NCI-H1105 treated with DMSO at 0.1 percent for 48 hours (cell line): ENCODE data around the gene EPHB3.

ENCODE experiments used
- DNase-seq: peaks from one replicate; lab custom pipeline; 2025; lab: John Stamatoyannopoulos, UW

EPHB3 gene

DNA sequence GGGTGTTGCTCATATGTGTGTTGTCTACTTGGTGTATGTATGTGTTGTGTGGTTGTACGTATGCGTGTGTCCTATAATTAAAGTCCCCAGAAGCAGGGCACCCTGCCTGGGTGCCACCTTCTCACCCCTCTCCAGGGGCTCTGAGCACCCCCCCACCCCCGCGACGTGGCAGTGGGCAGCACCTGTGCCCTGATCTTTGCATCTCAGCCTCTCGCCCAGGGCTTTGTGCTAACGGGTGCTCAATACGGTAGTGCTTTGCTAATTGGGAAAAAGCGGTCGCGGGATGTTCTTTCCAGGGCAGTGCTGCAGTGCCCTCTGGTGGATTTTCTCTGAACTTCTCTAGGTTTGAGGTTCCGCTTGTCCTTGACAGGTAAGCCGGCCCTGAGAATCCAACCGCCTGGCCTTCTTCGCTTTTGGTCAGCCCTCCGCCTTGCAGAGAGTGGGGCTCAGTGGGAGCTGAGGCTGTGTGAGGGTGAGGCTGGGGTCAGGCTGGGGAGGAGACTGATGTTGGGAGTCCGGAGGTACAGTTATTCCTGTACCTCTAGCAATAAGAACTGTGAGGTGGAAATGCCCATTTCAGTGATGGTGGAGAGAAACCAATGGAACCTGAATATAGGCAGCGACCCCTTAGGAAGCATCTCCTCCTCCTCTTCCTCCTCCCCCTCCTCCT lies 17.6 kb upstream of the EPHB3 start:
- peak; percentile 93 for DNase-seq

DNA sequence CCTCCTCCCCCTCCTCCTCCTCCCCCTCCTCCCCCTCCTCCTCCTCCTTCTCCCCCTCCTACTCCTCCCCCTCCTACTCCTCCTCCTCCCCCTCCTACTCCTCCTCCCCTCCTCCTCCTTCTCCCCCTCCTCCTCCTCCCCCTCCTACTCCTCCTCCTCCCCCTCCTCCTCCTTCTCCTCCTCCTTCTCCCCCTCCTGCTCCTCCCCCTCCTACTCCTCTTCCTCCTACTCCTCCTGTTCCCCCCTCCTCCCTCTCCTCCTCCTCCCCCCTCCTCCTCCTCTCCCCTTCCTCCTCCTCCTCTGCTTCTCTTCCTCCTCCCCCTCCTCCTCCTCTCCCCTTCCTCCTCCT lies 17.1 kb upstream of the EPHB3 start:
- no peak for DNase-seq

DNA sequence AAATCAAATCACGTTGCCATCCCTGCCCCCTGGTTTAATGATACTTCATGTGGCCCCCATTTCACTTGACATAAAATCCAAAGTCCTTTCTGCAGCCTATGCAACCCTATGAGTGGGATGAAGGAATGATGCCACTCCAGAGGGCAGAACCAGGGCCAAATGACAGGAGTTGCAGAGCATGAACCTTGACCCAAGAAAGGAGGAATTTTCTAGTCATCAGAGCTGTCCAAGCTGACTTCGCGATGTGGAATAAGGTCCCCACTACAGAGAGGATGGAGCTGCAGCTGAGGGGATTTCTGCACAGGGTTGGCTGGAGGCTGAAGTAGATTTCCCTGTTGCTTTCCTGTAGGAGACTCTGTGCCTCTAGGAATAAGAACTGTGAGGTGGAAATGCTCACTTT lies 15.8 kb upstream of the EPHB3 start:
- DNase-seq, result no peak

DNA sequence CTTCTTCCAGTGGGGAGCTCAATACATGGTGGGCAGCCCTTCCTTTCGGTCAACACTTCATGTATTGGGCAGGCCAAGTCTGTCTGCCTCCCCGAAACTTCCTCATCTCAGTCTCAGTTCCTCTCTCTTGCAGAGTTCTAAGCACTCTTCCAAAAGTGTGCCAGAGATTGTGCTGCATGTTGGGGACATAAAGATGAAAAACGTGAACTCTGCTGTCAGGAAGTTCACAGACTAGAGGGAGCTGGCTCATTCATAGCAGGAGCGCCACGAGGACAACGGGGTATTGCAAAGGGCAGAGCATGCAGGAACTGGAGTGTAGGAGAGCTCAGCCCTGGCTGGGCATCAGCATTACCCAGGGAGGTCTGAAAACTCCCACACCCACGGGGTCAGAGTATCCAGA lies 15.3 kb upstream of the EPHB3 start:
- DNase-seq, result no peak

DNA sequence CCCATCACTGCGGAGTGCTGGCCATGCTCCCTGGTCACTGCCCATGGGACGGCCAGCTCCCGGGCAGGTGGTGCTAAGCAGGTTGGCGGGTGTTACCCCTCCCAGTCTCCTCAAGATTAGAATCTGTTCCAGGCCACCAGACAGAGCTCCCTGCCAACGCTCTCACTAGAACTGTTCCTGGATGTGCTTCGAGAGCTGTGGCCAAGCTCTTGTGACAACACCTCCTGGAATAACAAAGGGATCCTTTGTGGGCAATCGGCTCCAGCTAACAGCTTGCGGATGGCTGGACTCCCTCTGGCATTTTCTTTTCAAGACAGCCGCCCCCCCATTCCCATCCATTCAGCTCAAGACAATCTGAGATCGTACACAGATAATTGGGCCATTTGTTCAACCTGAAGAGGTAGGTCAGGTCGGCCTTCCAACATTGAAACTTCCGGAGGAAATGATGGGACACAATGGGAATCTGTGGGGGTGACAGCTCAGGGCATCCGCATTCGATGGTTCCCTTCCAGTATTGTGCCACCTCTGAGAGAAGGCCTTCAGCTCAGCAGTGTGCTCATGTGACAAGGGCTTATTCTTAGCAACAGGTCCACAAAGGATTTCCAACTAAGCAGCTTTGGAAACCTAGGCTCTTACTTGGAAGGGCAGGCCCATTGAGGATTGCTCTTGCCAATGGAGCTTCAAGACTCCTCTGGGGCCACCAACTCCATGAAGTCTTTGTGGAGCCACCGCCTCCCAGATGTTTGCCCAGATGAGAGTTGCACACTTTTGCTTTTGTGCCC lies 11.6 kb upstream of the EPHB3 start:
- no peak for DNase-seq

DNA sequence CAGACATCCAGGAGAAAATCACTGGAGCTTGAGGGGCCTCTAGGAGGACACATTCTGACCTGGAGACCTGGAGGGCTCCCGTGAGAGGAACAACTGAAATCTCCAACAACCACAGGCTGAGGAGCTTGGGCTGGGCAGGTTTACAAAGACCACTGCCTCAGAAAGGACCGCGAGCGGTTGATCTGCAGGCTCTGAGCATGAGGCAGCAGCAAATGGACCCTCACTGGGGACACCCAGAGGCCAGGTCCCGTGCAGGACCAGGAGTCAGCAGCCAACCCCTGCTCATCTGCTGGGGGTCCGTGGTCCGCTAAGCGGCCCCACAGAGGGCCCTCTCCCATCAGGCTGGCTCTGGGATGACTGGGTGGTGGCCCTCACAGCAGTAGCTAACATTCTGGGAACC lies 10.5 kb upstream of the EPHB3 start:
- DNase-seq, result no peak

DNA sequence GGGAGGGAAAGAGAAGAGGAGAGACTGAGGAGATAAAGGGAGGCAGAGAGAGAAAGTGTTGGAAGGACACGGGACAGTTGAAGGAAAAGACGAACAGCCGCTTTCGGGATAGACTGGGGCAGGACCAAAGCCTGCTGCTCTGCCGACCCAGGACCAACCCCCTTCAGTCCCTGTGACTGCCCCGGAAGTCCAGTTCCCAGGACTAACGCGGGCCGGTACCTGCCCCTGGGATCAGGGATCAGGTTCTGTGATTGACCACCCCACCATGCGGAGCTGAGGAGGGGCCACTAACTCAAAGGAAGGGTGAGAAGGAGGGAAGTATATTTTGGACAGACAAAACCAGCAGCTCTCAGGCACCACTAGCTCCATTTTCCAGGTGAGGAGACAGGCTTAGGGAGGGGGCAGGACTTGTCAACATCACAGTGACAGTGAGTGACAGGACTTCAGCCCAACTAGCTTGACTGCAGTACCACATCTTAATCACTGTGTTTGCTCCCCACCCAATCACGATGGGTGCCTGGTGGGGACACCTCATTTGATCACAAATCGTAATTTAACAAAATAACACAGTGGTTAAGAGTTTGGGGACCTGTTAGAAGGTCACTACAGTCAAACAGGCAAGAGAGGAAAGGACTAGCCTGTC lies 9.8 kb upstream of the EPHB3 start:
- no peak for DNase-seq

DNA sequence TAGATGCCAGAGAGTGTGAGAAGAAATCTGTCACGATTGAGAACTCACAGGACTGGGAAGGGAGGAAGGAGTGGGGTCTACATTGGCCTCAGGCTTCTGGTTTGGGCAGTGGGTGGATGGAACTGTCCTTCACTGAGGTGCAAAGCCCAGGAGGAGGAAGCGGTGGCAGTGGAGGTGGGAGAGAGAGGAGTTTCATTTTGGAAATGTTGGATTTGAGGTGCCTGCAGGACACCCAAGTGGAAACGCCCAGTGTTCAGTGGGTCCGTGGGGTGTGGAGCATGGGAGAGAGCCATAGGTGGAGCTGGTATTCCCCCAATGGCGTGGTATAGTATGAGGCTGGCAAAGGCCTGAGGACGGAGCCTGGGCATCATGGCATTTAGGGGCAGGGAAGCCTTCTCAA lies 9.3 kb upstream of the EPHB3 start:
- DNase-seq, result no peak

DNA sequence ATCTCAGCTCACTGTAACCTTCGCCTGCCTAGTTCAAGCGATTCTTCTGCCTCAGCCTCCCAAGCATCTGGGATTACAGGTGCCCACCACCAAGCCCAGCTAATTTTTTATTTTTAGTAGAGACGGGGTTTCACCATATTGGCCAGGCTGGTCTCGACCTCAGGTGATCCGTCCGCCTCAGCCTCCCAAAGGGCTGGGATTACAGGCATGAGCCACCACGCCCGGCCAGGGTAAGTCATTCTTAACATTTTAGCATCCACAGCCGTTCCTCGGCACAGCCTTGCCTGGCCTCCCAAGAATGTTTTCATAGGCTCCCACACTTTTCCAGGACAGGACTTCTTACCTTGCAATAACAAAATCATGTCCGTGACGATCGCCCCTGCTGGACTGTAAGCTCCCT lies 8.7 kb upstream of the EPHB3 start:
- no peak for DNase-seq

DNA sequence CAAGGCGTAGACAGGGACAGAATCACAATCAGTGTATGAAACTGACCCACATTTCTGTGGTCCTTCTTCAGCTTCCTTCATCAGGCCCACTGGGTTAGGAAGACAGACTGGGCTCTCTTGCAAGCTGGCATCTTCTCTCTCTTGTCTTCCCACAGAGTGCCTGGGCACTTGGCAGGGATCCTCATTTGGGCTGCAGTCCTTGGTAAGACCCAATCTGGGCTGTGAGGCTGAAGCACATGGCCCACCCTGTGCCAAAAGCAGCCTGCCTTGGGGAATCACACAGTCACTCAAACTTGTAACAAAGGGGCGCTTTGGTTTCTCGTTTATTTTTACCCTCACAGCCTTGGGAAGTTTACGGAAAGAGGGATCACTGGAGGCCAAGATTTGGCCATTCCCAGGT lies 8.2 kb upstream of the EPHB3 start:
- DNase-seq, result no peak

DNA sequence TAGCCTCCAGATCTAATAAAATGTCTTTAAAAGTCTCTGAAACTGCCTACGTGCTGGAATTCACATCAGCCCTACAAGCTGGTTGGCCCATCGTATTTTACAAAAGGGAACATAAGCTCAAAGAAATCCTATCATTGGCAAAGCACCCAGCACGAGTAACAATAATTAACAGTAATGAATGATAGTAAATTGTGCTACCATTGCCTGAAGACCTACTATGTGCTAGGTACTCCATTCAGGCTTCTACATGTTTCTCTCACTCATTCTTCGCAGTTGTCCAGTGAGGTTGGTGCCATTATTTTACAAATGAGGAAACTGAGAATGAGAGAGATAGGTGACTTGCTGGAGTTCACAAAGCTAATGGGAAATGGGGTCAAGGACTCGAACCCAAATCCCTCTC lies 7.1 kb upstream of the EPHB3 start:
- no peak for DNase-seq

DNA sequence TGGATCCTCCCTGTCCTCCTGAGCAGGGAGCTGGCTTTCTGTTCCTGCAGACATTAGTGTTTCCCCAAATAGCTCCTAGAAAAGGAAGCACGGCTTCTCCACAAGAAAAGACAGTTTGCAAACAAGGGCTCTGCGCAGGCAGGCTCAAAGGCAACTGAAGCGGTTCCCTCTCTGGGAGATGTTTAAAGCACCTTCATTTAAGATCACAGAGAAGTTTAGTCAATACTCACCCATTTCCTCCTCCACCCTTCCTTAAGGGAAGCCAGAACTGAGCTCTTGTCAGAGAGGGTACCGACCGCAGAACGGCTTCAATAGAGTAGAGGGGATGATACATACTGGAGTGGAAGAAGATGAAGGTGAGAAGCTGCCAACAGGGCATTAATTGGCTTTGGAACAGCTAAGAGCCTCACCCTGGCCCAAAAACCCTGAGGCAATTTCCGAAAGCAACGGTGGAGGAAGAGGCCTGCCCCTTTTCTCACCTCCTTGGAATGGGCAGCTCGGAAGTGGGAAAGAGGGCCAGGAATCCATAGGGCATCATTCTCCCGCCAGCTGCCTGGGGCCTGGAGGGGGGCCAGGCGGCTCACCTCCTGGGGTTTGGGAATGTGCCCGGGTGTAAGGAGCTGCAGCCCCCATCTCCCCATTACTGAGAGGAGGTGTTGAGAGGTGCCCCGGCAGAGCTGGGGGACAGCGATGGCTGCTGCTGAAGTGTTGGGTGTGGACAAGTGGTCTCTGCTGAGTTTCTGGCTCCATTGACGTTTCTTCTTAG lies 4.8 kb upstream of the EPHB3 start:
- DNase-seq, result no peak

DNA sequence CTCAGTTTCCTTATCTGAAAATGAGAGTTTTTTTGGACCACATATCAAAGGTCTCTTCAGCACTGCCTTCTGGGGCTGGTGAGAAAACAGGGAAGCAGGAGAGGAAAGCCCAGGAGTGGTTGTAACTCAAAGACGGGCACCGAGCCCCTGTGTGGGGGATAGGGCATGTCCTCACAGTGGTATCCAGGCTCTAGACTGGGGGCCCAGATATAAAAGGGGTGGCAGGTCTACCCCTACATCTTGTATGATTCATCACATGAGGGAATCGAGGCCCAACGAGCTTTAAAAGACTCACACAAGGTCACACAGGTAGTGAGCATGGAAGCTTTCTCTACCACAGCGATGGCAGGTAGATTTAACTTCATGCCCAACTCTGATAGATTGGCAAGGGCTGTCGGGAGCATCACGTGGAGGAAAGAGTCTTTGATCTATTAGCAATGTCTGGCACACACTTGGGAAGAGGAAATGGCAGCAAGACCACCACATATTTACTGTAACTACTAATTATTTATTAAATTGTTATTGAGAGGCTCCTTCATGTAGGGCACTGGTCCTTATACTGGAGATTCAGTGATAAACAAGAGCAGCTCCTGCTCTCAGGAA lies 4.1 kb upstream of the EPHB3 start:
- no peak for DNase-seq

DNA sequence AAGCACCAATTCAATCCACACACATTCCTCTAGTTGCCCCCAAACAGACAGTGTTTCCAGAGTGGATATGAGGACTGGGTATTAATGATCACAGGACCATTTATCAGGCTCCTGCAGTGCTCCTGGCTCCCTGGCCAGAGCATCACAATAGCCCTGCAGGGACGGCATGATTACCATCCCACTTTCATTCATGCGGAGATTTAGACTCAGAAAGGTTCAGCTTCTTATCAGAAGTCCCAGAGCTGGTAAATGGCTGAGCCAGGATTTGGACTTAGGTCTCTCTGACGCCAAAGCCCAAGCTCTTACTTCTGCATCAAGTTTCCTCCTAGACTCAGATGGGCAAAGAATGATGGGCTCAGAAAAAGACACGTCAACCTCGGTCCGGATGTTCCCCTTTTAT lies 2.9 kb upstream of the EPHB3 start:
- DNase-seq, result no peak

DNA sequence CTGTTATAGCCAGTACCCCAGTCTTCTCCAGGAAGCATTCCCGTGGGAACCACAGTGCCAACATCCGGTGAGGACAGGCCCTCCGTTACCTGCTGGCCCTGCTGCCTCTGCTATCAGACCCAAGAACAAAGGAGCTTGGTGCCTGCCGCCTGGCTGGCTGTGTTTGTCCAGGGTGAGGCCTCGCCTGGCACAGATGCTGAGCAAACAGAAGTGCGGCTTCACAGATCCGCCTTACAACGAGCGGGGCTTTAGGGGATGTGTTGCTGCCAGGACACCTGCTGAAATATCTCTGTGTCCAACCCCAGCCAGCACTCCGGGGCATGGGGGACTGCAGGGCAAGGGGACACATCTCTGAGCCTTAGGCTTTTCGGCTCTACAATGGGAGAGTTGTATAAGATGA lies 2.2 kb upstream of the EPHB3 start:
- peak; percentile 27 for DNase-seq

DNA sequence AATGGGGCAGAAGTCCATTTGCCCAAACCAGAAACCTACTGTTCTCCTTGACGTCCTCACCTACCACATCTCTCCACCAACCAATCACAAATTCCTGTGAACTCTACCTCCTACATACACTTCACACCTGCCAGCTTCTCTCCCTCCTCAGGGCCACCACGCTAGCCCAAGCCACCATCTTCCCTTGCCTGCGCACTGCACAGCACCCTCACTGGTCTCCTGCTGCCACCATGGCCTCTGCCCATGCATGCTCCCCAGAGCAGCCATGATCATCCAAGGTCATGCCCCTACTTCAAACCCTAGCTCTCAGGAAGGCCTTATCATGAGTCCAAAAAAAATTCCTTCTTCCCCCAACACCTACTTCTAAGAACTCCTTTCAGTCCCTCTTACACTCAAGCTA lies 1.1 kb upstream of the EPHB3 start:
- no peak for DNase-seq

DNA sequence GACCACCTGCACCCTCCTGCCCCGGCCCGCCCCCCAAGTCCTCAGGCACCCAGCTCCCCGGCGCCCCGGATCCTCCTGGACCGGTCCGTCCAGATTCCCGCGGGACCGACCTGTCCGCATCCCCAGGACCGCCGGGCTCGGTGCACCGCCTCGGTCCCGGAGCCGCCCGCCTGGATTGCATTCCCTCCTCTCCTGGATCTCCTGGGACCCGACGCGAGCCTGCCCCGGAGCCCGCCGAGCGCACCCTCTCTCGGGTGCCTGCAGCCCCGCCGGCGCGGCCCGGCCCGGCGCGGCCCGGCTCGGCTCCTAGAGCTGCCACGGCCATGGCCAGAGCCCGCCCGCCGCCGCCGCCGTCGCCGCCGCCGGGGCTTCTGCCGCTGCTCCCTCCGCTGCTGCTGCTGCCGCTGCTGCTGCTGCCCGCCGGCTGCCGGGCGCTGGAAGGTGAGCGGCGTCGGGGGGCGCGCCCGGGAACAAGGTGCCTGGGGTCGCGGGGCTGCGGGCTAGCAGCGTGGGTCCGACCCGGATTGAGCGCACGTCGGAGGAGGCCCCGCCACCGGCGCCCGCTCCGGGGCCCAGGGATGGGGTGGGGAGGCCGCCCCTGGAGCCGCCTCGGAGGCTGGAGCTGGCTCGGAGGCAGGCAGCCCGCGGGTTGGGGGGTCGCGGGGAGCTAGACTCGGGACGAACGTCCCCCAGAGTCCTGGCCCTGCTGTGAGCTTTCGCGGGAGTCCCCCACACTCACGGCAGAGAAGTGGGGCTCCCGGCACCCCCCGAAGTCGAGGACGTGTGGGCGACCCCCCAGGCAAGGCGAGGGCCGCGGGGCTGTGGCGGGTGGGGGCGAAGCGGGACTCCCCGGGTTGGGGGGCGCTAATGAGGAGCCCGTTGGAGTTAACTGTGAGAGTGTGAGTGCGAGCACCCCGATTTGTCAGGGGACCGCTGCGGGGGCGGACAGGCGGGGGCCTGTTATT lies 610 bp downstream of the EPHB3 start:
- peak; percentile 24 for DNase-seq

DNA sequence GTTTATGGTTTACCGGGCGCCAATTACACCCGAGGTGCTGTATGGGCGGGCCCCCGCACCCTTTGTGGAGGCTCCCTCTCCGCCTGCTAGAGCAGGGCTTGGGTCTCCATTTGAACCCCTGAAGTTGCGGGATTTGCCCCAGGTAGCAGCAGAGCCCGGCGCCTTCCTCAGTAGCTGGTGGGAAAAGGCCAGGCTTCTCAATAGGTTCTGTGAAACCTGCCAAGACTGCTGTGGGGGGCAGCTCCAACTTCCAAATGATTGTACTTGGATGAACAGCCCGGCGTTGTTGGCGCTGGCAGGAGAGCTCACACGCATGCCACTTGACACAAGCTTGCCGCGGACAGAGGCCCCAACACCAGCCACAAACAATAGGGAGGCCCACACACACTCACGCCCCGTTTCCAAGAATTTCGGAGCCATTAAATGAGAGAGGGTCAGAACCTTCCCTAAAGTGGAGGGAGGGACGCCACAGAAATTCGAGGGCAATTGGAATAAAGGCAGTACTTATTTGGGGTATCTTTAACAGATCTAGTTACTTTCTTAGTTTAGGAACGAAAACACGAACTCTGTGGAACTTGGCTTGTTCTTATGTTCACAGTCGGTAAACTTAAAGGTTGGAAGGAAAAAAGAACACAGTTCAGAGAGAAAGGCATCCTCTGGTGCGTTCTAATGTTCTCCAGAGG lies 1.4 kb downstream of the EPHB3 start:
- peak; percentile 23 for DNase-seq

DNA sequence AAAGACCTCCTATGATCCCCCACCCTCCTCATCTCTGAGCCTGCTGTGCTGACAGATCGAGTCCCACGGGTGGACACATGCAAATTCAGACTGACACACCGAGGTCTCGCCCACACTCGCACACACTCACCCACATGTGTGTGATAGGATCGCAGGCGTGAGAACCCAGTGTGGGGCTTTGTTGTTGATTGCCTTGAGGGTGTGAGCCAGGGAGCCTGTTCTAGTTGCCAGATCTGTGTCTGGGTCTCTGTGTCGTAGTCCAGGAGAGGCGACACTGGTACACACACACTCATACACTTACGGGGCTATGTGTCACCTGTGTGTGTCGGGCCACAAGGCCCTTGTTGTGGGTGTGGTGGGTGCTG lies 2.0 kb downstream of the EPHB3 start:
- DNase-seq, result no peak

DNA sequence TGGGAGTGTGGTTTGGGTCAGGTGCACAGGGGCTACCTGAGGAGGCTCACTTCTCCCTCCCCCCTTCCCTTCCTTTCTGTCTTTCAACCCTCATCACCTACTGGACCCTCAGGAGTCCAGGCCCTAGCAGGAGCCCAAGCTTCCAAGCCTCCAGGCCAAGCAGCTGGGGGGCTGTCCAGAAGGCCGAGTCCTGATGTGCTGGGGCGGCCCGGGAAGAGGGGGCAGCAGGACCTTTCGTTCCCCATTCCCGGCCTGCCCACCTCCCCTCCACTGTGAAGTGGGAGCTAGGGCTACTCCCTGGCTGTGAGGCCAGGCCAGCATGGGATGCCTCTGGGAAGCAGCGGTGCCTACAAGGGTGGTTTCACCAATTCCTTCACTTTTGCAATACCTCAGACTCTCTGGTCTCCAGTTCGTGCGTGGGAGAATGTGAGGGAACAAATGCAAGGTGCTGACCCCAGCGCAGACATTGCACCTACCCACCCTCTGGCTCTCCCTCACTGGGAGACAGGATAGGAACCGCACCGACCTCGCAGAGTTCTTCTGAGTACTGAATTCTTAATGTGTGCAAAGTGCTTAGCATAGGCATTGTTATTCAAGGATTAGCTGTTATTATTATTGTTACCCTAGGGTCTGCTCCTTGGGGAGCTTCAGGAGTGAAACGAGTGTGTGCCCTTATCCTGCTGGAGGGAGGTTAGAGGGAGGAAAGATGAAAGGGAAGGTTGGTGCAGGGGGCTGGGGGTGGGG lies 2.5 kb downstream of the EPHB3 start:
- DNase-seq, result no peak
